GM21528 (cell line): ENCODE measurements around the gene DGCR2.
"Not testable (repeated sequence)": the region's sequence is repeated elsewhere in the genome, so short reads cannot be mapped to it uniquely, and the experiment has no call there.

ENCODE experiments used
- ATAC-seq: cut with Tn5 transposase; IDR thresholded peaks from one replicate; pipeline ENCODE4 v1.9.1; 2021; ENCODE audit warnings: mild to moderate bottlenecking, moderate library complexity; ENCODE audit not compliant: unreplicated experiment, low FRiP score

The DGCR2 gene

GRCh38 chr22:19086896-19087295, 35.3 kb downstream of the DGCR2 start:
- ATAC-seq: no peak

GRCh38 chr22:19086417-19086816, 35.8 kb downstream of the DGCR2 start:
- no peak for ATAC-seq

GRCh38 chr22:19085233-19085718, 36.9 kb downstream of the DGCR2 start:
- no peak for ATAC-seq

GRCh38 chr22:19084586-19084985, 37.6 kb downstream of the DGCR2 start:
- not testable (repeated sequence) for ATAC-seq

DNA sequence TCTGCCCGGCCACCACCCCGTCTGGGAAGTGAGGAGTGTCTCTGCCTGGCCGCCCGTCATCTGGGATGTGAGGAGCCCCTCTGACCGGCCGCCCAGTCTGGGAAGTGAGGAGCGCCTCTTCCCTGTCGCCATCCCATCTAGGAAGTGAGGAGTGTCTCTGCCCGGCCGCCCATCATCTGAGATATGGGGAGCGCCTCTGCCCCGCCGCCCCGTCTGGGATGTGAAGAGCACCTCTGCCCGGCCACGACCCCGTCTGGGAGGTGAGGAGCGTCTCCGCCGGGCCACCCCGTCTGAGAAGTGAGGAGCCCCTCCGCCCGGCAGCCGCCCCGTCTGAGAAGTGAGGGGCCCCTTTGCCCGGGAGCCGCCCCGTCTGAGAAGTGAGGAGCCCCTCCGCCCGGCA, 38.1 kb downstream of the DGCR2 start:
- ATAC-seq: not testable (repeated sequence)

GRCh38 chr22:19082793-19083192, 39.4 kb downstream of the DGCR2 start:
- no peak for ATAC-seq

DNA sequence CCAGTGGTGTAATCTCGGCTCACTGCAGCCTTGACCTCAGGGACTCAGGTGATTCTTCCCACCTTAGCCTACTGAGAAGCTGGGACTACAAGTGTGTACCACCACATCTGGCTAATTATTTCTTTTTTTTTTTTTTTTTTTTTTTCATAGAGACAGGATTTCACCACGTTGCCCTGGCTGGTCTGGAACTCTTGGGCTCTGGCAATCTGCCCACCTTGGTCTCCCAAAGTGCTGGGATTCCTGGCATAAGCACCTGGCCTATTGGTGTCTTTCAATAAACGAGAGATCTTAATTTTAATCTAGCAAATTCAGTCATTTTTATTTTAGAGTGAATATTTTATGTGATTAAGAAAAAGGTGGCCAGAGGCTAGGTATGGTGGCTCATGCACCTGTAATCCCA, 40.1 kb downstream of the DGCR2 start:
- ATAC-seq: no peak

DNA sequence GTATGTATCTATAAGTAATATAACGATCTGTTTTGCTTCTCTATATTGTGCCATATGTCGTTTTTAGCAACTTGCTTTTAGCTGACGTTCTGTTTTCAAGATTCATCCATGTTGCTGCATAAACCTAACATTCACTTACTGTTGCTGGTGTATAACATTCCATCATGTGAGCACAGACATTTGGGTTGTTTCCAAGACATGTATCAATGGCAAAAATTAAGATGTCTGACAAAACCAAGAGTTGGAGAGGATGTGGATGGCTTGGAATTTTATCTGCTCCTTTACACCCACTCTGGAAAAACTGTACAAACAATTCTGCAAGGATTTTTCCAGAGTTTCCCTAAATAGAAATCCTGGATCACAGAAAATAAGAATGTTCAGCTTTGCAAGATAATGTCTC, 40.9 kb downstream of the DGCR2 start:
- ATAC-seq: no peak

DNA sequence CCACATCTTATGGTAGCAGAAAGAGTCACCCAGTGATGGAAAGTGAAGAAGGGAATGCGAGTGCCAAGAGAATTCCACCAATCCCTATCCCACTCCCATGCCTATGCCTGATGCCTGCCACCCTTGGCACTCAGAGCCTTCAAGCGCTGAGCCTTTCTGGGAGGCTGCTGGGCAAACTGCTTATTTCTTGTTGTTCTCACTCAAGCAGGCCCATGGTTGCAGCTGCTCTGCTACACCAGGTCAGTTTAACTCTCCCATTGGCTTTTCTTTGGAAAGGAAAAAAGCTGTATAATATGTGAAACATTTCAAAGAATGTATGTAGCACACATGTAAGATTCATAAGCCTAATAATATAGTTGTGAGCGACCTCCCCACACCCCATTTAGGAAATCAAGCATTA, 41.4 kb downstream of the DGCR2 start:
- no peak for ATAC-seq

DNA sequence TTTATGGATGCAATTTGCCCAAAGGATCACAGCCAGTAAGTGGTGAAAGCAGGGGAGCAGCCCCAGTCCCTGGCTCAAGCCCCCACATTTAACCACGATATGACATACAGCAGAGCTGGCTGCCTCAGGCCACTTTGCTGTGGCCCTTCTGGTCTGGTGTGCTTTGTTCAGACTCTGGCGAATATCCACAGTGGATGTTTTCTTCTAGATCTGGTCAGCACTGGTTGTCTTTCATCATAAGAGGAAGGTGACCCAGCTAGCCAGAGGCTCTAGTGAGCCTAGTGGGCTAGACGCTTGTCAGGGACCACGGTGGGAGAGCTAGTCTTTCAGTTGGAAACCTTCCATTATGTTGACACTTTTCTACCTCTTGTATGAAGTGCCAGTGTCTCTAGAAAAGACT, 42.5 kb downstream of the DGCR2 start:
- ATAC-seq: no peak

DNA sequence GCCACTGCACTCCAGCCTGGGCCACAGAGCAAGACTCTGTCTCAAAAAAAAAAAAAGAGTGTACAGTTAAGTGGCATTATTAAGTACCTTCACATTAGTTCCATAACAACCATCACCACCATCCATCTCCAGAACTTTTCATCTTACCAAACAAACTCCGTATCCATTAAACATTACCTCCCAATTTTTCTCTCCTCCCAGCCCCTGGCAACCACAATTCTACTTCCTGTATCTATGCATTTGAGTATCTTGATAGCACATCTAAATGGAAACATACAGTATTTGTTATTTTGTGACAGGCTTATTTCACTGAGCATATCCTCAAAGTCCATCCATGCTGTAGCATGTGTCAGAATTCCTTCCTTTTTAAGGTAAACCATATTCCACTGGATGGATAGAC, 46.8 kb downstream of the DGCR2 start:
- ATAC-seq: no peak

- not testable (repeated sequence) for ATAC-seq
These were observed 49.4 kb downstream of the DGCR2 start for GRCh38 chr22:19072853-19073252.

DNA sequence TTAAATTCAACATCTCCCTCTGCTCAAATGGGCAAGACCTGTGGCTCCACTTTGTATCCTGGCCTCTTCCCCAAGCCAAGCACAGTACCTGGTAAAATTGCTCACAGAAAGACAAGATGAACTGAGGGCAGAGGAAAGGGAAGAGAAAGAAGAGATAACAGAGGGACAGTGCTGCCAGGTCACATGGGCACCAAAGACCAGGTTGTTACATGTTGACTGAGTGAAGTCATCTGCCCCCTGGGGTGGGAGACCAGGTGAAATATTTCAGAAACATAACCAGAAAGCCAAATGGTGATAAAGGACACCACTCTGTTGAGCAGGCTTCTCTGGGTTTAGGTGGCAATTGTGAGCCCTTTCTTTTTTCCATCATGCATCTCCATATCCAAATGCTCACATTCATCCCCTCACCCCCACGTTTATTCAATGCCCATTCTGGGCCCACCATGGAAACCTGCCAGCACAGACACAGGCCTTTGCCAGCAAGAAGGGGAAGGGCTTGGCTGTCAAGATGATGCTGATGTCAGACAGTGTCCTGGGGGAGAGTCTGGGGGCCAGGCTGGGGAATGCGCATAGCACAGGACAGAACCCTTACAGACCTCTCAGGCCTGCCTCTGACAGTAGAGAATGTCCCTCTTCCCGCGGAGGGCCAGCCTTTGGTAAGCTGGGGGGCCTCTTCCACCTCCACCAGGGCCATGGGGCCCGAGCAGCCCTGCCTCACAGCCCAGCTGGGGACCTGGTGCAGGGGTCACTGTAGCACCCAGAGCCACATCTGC, 51.6 kb downstream of the DGCR2 start:
- ATAC-seq: no peak

DNA sequence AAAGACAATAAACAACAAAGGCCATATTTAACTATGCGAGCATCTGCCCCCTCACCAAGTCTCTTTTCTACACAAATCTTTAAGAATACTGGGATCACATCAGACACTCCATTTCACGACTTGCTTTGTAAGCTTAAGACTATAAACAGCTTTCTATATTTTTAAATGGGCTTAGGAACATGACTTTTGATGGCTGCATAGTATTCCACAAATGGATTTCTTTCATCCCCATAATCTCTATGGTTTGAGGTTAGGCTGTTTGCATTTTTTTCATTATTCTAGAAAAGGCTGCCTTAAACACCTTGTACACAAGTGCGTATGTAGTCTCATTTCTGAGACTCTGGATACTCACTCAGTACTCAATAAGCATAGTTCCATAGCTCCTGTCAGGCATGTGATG, 52.8 kb downstream of the DGCR2 start:
- ATAC-seq: no peak

DNA sequence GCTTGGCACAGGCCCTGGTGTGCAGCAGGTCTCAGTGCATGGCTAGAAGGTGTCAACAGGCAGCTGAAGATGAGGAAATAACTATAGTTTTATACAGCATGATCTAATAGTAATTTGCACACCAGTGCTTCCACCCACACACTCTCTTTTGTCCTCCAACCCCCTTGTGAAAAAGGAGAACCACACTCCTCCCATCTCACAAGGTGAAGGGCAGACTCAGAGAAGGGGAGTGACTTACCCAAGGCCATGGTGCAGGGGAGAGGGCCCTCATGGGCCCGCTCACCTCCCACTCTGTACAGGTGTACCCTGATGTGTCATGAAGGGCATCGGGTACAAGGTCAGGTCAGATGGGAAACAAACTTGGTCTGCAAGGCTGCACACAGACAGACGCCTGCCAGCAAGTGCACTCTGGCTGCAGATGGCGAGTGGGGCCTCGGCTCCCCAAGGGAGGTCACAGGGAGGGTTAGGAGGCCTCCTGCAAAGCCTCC, 53.4 kb downstream of the DGCR2 start:
- ATAC-seq: no peak

DNA sequence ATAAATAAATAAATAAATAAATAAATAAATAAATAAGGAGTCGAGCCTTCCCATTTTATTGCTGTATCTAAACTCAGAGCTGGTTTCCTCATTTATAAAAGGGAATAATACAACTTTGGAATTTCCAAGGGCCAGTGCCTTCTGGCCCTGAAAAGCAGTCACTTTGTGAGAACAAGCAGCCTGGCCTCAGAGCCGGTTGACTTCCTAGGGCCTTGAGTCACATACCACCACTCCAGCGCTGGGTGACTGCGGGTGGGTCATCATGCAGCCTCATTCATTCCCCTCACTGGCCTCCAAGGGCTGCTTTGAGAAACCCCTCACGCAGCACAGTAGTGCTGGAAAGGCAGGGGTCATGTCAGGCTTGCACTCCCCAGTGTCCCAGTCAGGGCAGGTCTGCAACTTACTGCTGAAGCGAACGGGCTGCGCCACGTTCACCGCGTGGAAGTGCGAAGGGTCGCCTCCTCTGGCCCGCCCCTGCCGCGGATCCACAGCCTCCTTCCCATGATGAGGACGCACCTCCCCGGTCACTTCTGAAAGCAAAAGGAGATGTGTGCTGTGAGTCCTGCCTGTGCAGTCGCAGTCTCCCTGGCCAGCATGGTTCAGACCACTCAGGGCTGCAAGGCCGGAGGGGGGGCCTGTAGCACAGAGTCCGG, 54.4 kb downstream of the DGCR2 start:
- ATAC-seq: no peak

- no peak for ATAC-seq
These were observed 55.5 kb downstream of the DGCR2 start for GRCh38 chr22:19066531-19067271.

- no peak for ATAC-seq
These were observed 56.3 kb downstream of the DGCR2 start for GRCh38 chr22:19065929-19066328.

- ATAC-seq: no peak
These were observed 56.8 kb downstream of the DGCR2 start for GRCh38 chr22:19065298-19065859.

DNA sequence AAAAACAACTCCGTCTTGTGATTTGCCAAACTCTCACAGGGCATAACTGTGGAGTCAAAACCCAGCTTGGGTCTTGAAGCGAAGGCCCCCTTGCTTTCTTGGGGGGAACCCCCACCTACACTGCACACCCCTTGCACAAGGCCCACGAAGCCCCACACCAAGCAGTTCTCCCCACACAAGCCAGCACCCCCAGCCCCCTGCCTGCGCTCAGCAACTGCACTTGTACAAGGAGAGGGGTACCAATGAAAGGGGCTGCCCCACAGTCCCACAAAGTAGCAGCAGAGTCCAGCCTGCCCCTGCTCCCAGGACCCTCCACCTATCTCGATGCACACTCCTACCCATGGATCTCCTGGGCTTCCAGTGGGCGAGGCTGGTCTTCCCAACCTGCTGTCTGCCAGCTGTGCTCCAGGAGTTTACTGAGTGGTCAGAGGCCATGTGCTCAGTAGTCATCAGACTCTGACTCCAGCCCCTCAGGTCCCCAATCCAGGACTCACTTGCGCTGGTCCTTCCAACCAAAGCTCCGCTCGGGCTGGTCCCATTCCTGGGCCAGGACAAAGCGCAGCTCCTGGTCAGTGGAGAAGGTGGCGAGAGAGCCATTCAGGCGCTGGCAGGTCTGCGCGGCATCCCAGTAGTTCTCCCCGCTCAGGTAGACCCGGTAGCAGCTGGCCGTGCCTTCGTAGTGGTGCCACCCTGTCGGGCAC, 57.7 kb downstream of the DGCR2 start:
- ATAC-seq: no peak
